NCI-H510A treated with DMSO at 0.1 percent for 48 hours (cell line): ENCODE measurements around the gene PTCD3.
A peak's percentile ranks its signal among the peaks of the same experiment; 100 is the strongest.

Source experiments
- DNase-seq: peaks from one replicate; lab custom pipeline; 2025; lab: John Stamatoyannopoulos, UW

PTCD3 gene

GRCh38 chr2:86105969-86106945 is at the start of gene PTCD3:
PTCD3 (plus strand) TSS chr2:86106235; CDS start chr2:86106248, 13 bp downstream.
- peak; percentile 98 for DNase-seq

GRCh38 chr2:86056590-86057331 is 49.3 kb upstream of the PTCD3 start:
- DNase-seq: no peak

- DNase-seq: no peak
Measured at GRCh38 chr2:86062043-86062442, 44.0 kb upstream of the PTCD3 start.

- DNase-seq: no peak
Measured at GRCh38 chr2:86064006-86064405, 42.0 kb upstream of the PTCD3 start.

- no peak for DNase-seq
Measured at GRCh38 chr2:86065512-86065911, 40.5 kb upstream of the PTCD3 start.

GRCh38 chr2:86066007-86066578 is 39.9 kb upstream of the PTCD3 start:
- DNase-seq: no peak

GRCh38 chr2:86066915-86067314 is 39.1 kb upstream of the PTCD3 start:
- DNase-seq: no peak

GRCh38 chr2:86068136-86068588 is 37.9 kb upstream of the PTCD3 start:
- peak; percentile 80 for DNase-seq

GRCh38 chr2:86068648-86069047 is 37.4 kb upstream of the PTCD3 start:
- no peak for DNase-seq

GRCh38 chr2:86069091-86069685 is 36.8 kb upstream of the PTCD3 start:
- DNase-seq: no peak

- no peak for DNase-seq
Measured at GRCh38 chr2:86069783-86070339, 36.2 kb upstream of the PTCD3 start.

- DNase-seq: no peak
Measured at GRCh38 chr2:86070868-86071267, 35.2 kb upstream of the PTCD3 start.

- DNase-seq: no peak
Measured at GRCh38 chr2:86072271-86072858, 33.7 kb upstream of the PTCD3 start.

- DNase-seq: no peak
Measured at GRCh38 chr2:86073225-86073624, 32.8 kb upstream of the PTCD3 start.

- no peak for DNase-seq
Measured at GRCh38 chr2:86074256-86074655, 31.8 kb upstream of the PTCD3 start.

GRCh38 chr2:86074811-86075210 is 31.2 kb upstream of the PTCD3 start:
- no peak for DNase-seq

GRCh38 chr2:86075886-86076285 is 30.1 kb upstream of the PTCD3 start:
- DNase-seq: no peak

GRCh38 chr2:86078774-86079545 is 27.1 kb upstream of the PTCD3 start:
- peak; percentile 39 for DNase-seq

GRCh38 chr2:86079981-86080911 is 25.8 kb upstream of the PTCD3 start:
- peak; percentile 53 for DNase-seq
